Upper lobe of left lung (tissue), 6 donors: Measurements from ENCODE around the gene ZDHHC14. TPM values are rescaled to one million over a fixed set of nuclear protein-coding genes. Genes with fewer than 3 reads are reported as not detected.

Source experiments
- ATAC-seq, 2 donors: fragments of 200-7000 bp; cut with Tn5 transposase; one replicate each; pipeline ENCODE4 v1.9.1; 2022; ENCODE audit warnings: mild to moderate bottlenecking in 2 of 2, moderate library complexity in 2 of 2; ENCODE audit not compliant: low FRiP score in 2 of 2
- DNase-seq, 2 donors: peaks; one replicate each; pipeline ENCODE4 v3.0.0-alpha.2; 2019 to 2020
- H3K27ac ChIP-seq, 4 donors: fragments of 200-600 bp; sonication (generic); one replicate each; pipeline ENCODE4 v1.5.1; 2016 to 2019
- H3K27me3 ChIP-seq, 4 donors: fragments of 200-600 bp; sonication (generic); one replicate each; pipeline ENCODE4 v1.5.1; 2017 to 2019
- H3K36me3 ChIP-seq, 4 donors: fragments of 200-600 bp; sonication (generic); one replicate each; pipeline ENCODE4 v1.5.1; 2016 to 2019
- H3K4me1 ChIP-seq, 4 donors: fragments of 200-600 bp; sonication (generic); one replicate each; pipeline ENCODE4 v1.5.1; 2018 to 2019
- H3K4me3 ChIP-seq, 4 donors: fragments of 200-600 bp; sonication (generic); one replicate each; pipeline ENCODE4 v1.5.1; 2017 to 2019; ENCODE audit warnings: mild to moderate bottlenecking in 2 of 4, moderate library complexity in 1 of 4
- H3K9me3 ChIP-seq, 4 donors: fragments of 200-600 bp; sonication (generic); one replicate each; pipeline ENCODE4 v1.5.1; 2018 to 2019
- EP300 ChIP-seq, 4 donors: sonication (generic); formaldehyde crosslinking; IDR thresholded peaks; one replicate each; pipeline ENCODE4 v1.5.1; 2017; ENCODE audit warnings: antibody characterized with exemption in 4 of 4, control low read depth in 2 of 4
- POLR2A ChIP-seq, 4 donors: fragments of 450-650 bp; IDR thresholded peaks; one replicate each; pipeline ENCODE4 v1.5.1; 2016 to 2017; ENCODE audit warnings: antibody characterized with exemption in 4 of 4, mild to moderate bottlenecking in 2 of 4
- POLR2AphosphoS5 ChIP-seq, 2 donors: sonication (generic); formaldehyde crosslinking; IDR thresholded peaks; one replicate each; pipeline ENCODE4 v1.5.1; 2017; ENCODE audit warnings: antibody characterized with exemption in 2 of 2
- WGBS, 2 donors: methylation state at CpG; one replicate each; pipeline ENCODE4 v1.1.5; 2017 to 2018; 5-methylcytosine and 5-hydroxymethylcytosine counted together
- total RNA-seq, 6 donors: library from RNA; depleted of rRNA in 4 of 6; stranded (reverse); fragments of >200 nt in 4 of 6; gene quantifications; one replicate each; pipeline versions ENCODE4 v1.1.0 to v1.2.1, GENCODE V29; 2016 to 2021
- TF ChIP-seq, protein P1 (sequence below), 6 experiments: fragments of 450-650 bp in 4 of 6; fragments of 200-600 bp in 2 of 6; sonication (generic) in 2 of 6; IDR thresholded peaks; one replicate each; pipeline ENCODE4 v1.5.1; 2016 to 2019; ENCODE audit warnings: antibody characterized with exemption in 6 of 6
- donor health status: DM: no; HTN: no; CAD: no; lungs with moderate emphysema.
- donor health status: DM: no; HTN: yes; CAD: no; lungs with severe emphysema.

The ZDHHC14 gene
- total RNA-seq, 6 donors from 2014 or later = 5.3 to 16.5 (median 9.4) TPM

DNA sequence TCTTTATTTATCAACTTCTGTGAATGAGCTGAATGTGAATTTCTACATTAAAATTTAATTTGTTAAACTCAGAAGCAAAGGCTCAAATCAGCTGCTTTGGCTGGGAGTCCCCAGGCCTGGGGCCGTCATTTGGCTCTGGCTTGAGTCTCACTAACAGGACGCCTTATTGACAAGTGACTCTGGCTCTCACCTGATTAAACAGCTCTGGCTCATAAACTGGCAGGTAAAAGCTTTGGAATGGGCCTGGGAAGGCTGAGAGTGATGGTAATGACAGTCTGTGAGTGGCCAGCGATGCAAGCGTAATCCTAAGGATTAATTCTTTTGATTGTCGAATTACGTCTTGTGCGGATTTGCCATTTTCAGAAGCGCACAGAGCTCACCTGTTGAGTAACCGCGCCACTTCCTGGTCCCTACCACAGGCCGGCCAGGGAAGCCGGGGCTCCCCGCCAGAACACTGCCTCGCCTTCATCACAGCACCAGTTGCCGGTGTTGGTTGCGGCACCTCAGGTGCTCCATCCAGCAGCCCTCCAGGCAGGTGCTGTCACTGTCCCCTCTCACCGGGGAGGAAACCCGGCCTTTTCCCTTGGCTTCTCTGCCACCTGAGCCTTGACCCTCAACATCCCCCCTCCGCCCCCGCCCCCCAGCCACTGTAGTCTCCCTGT is 110.7 kb downstream of the ZDHHC14 start:
- no peaks in the 10 kb centered on the region for H3K27me3 ChIP-seq
- TF ChIP-seq POLR2AphosphoS5 (IDR thresholded peaks at IDR 0.05) = no peak
- TF ChIP-seq POLR2A (IDR thresholded peaks at IDR 0.05) = no peak
- TF ChIP-seq EP300 (IDR thresholded peaks at IDR 0.05) = no peak
- TF ChIP-seq, protein P1, sequence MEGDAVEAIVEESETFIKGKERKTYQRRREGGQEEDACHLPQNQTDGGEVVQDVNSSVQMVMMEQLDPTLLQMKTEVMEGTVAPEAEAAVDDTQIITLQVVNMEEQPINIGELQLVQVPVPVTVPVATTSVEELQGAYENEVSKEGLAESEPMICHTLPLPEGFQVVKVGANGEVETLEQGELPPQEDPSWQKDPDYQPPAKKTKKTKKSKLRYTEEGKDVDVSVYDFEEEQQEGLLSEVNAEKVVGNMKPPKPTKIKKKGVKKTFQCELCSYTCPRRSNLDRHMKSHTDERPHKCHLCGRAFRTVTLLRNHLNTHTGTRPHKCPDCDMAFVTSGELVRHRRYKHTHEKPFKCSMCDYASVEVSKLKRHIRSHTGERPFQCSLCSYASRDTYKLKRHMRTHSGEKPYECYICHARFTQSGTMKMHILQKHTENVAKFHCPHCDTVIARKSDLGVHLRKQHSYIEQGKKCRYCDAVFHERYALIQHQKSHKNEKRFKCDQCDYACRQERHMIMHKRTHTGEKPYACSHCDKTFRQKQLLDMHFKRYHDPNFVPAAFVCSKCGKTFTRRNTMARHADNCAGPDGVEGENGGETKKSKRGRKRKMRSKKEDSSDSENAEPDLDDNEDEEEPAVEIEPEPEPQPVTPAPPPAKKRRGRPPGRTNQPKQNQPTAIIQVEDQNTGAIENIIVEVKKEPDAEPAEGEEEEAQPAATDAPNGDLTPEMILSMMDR (IDR thresholded peaks at IDR 0.05) = no peak
- 95 to 96% methylated on average over 17 to 20 of the region's 20 CpGs for whole genome bisulfite sequencing, 2 donors
- peak in 1 of 2 donors; percentile 41 for DNase-seq
- no peaks in the 10 kb centered on the region for H3K36me3 ChIP-seq
- H3K27ac ChIP-seq = no peak overlapping the region
- no peak overlapping the region for H3K4me3 ChIP-seq
- H3K9me3 ChIP-seq = no peaks in the 10 kb centered on the region
- no peak for ATAC-seq
- H3K4me1 ChIP-seq = peaks cover 0 to 2% (median under 1%) of the 10 kb centered on the region in 4 donors

GRCh38 chr6:157492249-157492648 is 111.3 kb downstream of the ZDHHC14 start:
- H3K9me3 ChIP-seq = no peaks in the 10 kb centered on the region
- H3K27ac ChIP-seq = no peak overlapping the region
- no peaks in the 10 kb centered on the region for H3K36me3 ChIP-seq
- DNase-seq (no peak), ATAC-seq (no peak)
- TF ChIP-seq POLR2A (IDR thresholded peaks at IDR 0.05) = no peak
- no peak for TF ChIP-seq POLR2AphosphoS5 (IDR thresholded peaks at IDR 0.05)
- TF ChIP-seq, protein P1 (IDR thresholded peaks at IDR 0.05) = no peak
- no peak for TF ChIP-seq EP300 (IDR thresholded peaks at IDR 0.05)
- H3K4me3 ChIP-seq = no peak overlapping the region
- H3K27me3 ChIP-seq = no peaks in the 10 kb centered on the region
- WGBS, 2 donors = 91 to 93% methylated on average over 9 to 12 of the region's 12 CpGs
- no peaks in the 10 kb centered on the region for H3K4me1 ChIP-seq

DNA sequence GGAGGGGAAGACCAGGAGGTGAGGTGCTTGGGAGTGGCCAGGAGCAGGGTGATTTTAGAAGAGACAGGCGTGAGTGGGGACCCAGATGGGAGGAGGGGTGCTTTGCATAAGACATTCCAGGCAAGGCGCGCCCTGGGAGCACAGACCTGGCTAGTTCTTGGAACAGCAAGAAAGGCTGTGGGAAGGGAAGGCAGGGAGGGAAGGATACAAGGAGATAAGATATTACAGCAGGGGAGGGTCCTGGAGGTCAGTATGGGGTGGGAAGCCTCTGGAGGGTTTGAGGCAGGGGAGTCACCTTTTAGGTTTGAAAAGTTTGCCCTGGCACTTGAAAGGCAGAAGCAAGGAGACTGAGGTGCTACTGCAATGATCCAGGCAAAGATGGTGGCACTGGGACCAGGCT is 111.8 kb downstream of the ZDHHC14 start:
- ATAC-seq (no peak), DNase-seq (no peak)
- H3K27ac ChIP-seq = no peak overlapping the region
- H3K4me1 ChIP-seq = no peaks in the 10 kb centered on the region
- H3K36me3 ChIP-seq = no peaks in the 10 kb centered on the region
- WGBS, 2 donors = 89 to 96% methylated on average over 3 of the region's 3 CpGs
- no peaks in the 10 kb centered on the region for H3K9me3 ChIP-seq
- H3K4me3 ChIP-seq = no peak overlapping the region
- H3K27me3 ChIP-seq = no peaks in the 10 kb centered on the region
- TF ChIP-seq POLR2A (IDR thresholded peaks at IDR 0.05) = no peak
- TF ChIP-seq EP300 (IDR thresholded peaks at IDR 0.05) = no peak

DNA sequence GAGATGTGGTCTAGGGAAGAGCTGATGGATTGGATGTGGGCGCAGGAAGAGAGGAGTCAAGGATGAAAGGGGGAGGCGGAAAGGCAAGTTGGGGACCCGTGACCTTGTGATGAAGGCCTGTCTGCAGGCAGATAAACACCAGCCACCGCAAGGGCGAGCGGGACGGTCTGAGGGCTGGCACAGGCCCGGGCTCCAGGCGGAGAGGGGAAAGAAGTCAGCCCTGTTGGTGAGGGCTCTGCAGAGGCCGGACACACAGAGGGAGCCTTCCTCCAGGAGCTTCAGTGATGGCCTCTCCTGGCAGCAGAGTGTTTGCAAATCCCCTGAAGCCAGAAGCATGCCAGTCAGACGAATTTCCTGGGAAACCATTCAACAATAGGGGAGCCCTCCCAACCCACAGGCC is 112.2 kb downstream of the ZDHHC14 start:
- peak in 1 of 2 donors; percentile 40 for DNase-seq
- no peak for TF ChIP-seq POLR2AphosphoS5 (IDR thresholded peaks at IDR 0.05)
- H3K27me3 ChIP-seq = no peaks in the 10 kb centered on the region
- no peaks in the 10 kb centered on the region for H3K9me3 ChIP-seq
- no peak overlapping the region for H3K4me3 ChIP-seq
- 91 to 96% methylated on average over 10 to 11 of the region's 11 CpGs for WGBS, 2 donors
- ATAC-seq = no peak
- H3K27ac ChIP-seq = no peak overlapping the region
- no peaks in the 10 kb centered on the region for H3K4me1 ChIP-seq
- no peaks in the 10 kb centered on the region for H3K36me3 ChIP-seq

DNA sequence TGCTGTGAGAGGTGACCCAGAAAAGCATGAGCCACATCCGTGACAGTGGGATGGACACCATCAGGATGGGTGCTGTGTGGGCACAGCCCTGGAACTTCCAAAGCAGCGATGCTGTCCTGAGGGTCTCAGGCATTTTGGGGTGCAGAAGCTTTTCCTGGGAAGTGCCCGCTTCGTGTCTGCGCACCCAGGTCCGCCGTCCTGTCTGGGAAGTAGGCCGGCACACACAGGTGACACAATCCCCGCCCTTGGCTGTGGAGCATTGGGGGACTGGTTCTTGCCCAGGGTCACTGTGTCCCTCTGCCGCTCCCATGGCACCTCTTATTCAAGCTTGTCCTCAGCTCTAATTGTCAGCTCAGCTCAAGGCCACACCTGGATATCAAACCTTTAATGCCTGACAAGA is 112.6 kb downstream of the ZDHHC14 start:
- no peaks in the 10 kb centered on the region for H3K4me1 ChIP-seq
- no peaks in the 10 kb centered on the region for H3K27me3 ChIP-seq
- H3K36me3 ChIP-seq = no peaks in the 10 kb centered on the region
- 97 to 100% methylated on average over 6 to 10 of the region's 10 CpGs for WGBS, 2 donors
- TF ChIP-seq EP300 (IDR thresholded peaks at IDR 0.05) (no peak), POLR2AphosphoS5 (IDR thresholded peaks at IDR 0.05) (no peak), POLR2A (IDR thresholded peaks at IDR 0.05) (no peak)
- TF ChIP-seq, protein P1 (IDR thresholded peaks at IDR 0.05) = no peak
- ATAC-seq (peak in 1 of 2 donors; percentile 22), DNase-seq (peak in 1 of 2 donors; percentile 35)
- H3K9me3 ChIP-seq = no peaks in the 10 kb centered on the region
- no peak overlapping the region for H3K4me3 ChIP-seq
- no peak overlapping the region for H3K27ac ChIP-seq

DNA sequence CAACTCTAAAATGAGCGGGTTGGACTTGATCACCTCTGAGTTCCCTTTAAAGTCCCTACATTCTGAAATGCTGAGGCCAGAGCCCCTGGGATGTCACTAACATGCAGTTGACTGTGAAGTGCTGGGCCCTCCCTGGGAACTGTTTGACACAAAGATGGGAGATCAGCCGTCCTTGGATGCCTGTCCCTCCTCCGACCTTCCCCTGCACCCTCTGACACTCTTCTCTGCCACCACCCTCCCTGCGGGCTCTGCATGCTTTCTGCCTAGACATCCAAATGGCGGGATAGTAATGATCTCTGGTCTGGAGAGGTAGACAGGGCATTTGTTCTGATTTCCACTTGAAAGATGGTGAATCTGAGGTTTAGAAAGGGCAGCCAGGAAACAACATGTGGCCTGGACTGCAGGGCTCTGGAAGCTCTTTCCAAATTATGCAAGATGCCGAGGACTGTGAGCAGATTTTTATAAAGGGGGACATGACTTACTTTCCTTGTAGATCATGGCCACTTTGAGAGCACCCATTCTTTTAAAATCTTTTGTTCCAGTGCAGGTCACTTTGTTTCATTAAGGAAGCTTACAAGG is 113.2 kb downstream of the ZDHHC14 start:
- H3K27ac ChIP-seq = no peak overlapping the region
- no peak overlapping the region for H3K4me3 ChIP-seq
- H3K9me3 ChIP-seq = no peaks in the 10 kb centered on the region
- no peaks in the 10 kb centered on the region for H3K36me3 ChIP-seq
- no peaks in the 10 kb centered on the region for H3K4me1 ChIP-seq
- 79 to 84% methylated on average over 6 of the region's 6 CpGs for WGBS, 2 donors
- TF ChIP-seq, protein P1 (IDR thresholded peaks at IDR 0.05) = no peak
- TF ChIP-seq POLR2A (IDR thresholded peaks at IDR 0.05) = no peak
- TF ChIP-seq POLR2AphosphoS5 (IDR thresholded peaks at IDR 0.05) = no peak
- TF ChIP-seq EP300 (IDR thresholded peaks at IDR 0.05) = no peak
- DNase-seq (no peak), ATAC-seq (peak in 1 of 2 donors; percentile 22)
- H3K27me3 ChIP-seq = no peaks in the 10 kb centered on the region
